Pulmonary artery endothelial cell (primary cell): Measurements from ENCODE around the gene CASS4. TPM values are rescaled to one million over a fixed set of nuclear protein-coding genes. Genes with fewer than 3 reads are reported as not detected.

Experiments
- DNase-seq: peaks from one replicate; pipeline ENCODE4 v3.0.0-alpha.2; 2011; ENCODE audit warnings: low read depth, low spot score
- total RNA-seq: library from RNA; depleted of rRNA; stranded (reverse); fragments of >200 nt; gene quantifications from 2 replicates; pipeline ENCODE4 v1.2.3, GENCODE V29; 2014

Gene CASS4
- total RNA-seq, 1 donor from 2014 or later = not detected

DNA sequence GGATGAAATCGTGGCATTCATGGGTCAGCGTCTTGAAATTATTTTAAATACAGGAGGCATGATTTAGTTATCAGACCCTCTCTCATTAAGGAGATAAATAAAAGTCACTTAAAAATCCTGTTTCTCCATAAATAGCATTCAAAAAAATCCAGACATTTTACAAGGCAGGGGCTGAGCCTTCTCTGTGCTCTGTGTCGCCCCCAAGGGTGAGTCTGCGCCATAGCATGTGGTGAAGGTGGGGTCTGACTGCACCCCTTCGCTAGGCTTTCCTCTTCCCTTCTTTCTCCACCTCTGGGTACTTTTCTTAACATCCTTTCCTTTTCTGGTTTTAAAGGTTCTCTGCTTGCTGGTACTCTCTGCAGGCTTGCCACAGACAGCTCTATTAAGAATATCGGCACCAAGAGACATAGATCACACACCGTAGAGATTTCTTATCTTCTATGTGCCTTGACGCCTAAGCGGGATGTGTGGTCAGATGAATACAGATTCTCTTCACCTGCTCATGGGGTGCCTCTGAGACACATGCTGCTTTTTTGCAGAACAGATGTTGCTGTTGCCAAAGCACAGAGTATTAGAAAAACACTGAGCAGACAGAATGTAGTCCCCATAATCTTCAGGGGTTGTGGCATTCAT lies 92.4 kb downstream of the CASS4 start:
- DNase-seq = no peak

DNA sequence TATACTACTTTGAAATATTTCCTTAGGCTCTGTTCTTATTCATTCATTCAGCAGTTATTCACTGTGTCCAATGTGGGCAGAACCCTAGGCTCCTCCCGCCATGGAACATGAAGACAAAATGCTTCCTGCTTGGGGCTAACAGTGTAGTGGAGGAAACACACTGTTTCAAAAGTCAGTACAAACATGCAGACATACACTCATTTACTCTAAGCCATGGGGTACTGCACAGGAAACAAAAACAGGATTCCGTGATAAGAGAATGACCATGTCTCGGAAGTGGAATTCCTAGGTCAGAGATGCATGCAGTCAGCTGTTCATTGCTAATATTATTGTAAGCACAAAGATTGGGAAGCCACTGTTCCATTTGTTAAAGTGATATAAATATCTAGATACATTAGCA lies 94.0 kb downstream of the CASS4 start:
- peak; percentile 65 for DNase-seq

Other genes with a start within 250 kb of the CASS4 start
- not detected in 2 replicates for gene MC3R, start 163.5 kb upstream of the CASS4 start, total RNA-seq
- gene FAM210B, start 53.3 kb upstream of the CASS4 start, total RNA-seq = 51.9 and 56.0 TPM in 2 replicates
- gene AURKA, start 20.0 kb upstream of the CASS4 start, total RNA-seq = 32.9 and 80.7 TPM in 2 replicates
- gene CSTF1, start 19.6 kb upstream of the CASS4 start, total RNA-seq = 29.7 and 39.7 TPM in 2 replicates
- gene RTF2, start 56.4 kb downstream of the CASS4 start, total RNA-seq = 101 and 106 TPM in 2 replicates
- gene FAM209A, start 112.5 kb downstream of the CASS4 start, total RNA-seq = not detected in 2 replicates
- gene FAM209B, start 121.0 kb downstream of the CASS4 start, total RNA-seq = not detected in 2 replicates
- not detected in 2 replicates for gene TFAP2C, start 217.0 kb downstream of the CASS4 start, total RNA-seq